K562 (cell line): ENCODE data around the gene ERCC6. TPM values are rescaled to one million over a fixed set of nuclear protein-coding genes. Genes with fewer than 3 reads are reported as not detected.

Source experiments
- CBFA2T2 ChIP-seq: fragments of 450-650 bp; conservative IDR thresholded peaks from 2 replicates; pipeline ENCODE4 v1.6.1; 2017; ENCODE audit warnings: mild to moderate bottlenecking
- EGR1 ChIP-seq: fragments of 450-650 bp; conservative IDR thresholded peaks from 2 replicates; pipeline ENCODE4 v1.6.1; 2017; ENCODE audit warnings: mild to moderate bottlenecking
- FOS ChIP-seq: IDR thresholded peaks from 3 replicates; pipeline ENCODE4 v1.6.1; 2011; ENCODE audit not compliant: insufficient read length; ENCODE audit errors: extremely low read depth
- GABPA ChIP-seq: fragments of 200-800 bp; sonication (Bioruptor generic); conservative IDR thresholded peaks from 2 replicates; pipeline ENCODE4 v1.6.1; 2016; ENCODE audit warnings: low read depth, missing genetic modification characterization, missing compliant biosample characterization
- HEY1 ChIP-seq: fragments of 250-450 bp; sonication (Bioruptor Pico); IDR thresholded peaks from 2 replicates; pipeline ENCODE4 v1.5.0; 2020; ENCODE audit warnings: mild to moderate bottlenecking, moderate library complexity, borderline replicate concordance
- HNRNPK ChIP-seq: fragments of 200-400 bp; formaldehyde crosslinking; IDR thresholded peaks from one replicate; pipeline ENCODE4 v1.6.1; 2018; ENCODE audit warnings: mild to moderate bottlenecking, low read depth, low read length; ENCODE audit not compliant: poor library complexity, severe bottlenecking
- KAT2B ChIP-seq: IDR thresholded peaks from one replicate; pipeline ENCODE4 v1.6.1; 2012; ENCODE audit warnings: low read depth, mild to moderate bottlenecking, control low read depth, inconsistent platforms, low read length, moderate library complexity
- MAFK ChIP-seq: IDR thresholded peaks from 2 replicates; pipeline ENCODE4 v1.6.1; 2011; ENCODE audit warnings: low read length, improper control_type of control experiment
- MLX ChIP-seq, 2 experiments: fragments of 450-650 bp in 1 of 2; sonication (generic) in 1 of 2; formaldehyde crosslinking; conservative IDR thresholded peaks; 2 replicates each; pipeline versions ENCODE4 v1.4.0 to v1.8.1; 2020 to 2022; ENCODE audit warnings: mild to moderate bottlenecking in 1 of 2, missing genetic modification reagents in 1 of 2
- POU5F1 ChIP-seq: fragments of 150-350 bp; IDR thresholded peaks from 2 replicates; pipeline ENCODE4 v1.6.1; 2014; ENCODE audit warnings: borderline replicate concordance, low read length, low read depth, mild to moderate bottlenecking; ENCODE audit not compliant: partially characterized antibody
- RHOXF2B ChIP-seq: fragments of 250-450 bp; sonication (Bioruptor Pico); conservative IDR thresholded peaks from 2 replicates; pipeline ENCODE4 v1.5.1; 2021
- TAF1 ChIP-seq: IDR thresholded peaks from 2 replicates; pipeline ENCODE4 v1.6.1; 2011; ENCODE audit warnings: mild to moderate bottlenecking, low read length, moderate library complexity; ENCODE audit not compliant: insufficient read depth, control insufficient read depth, severe bottlenecking; ENCODE audit errors: extremely low read depth
- ZBTB40 ChIP-seq, 2 experiments: fragments of 450-650 bp in 1 of 2; sonication (generic) in 1 of 2; formaldehyde crosslinking in 1 of 2; IDR thresholded peaks; 2 replicates each; pipeline versions ENCODE4 v1.7.1 to v1.9.0; 2016 to 2022; ENCODE audit warnings: inconsistent platforms in 1 of 2, mild to moderate bottlenecking in 1 of 2, missing genetic modification reagents in 1 of 2
- ZFP91 ChIP-seq: sonication (generic); formaldehyde crosslinking; IDR thresholded peaks from 2 replicates; pipeline ENCODE4 v1.8.0; 2022; ENCODE audit warnings: mild to moderate bottlenecking, missing genetic modification reagents
- ZNF143 ChIP-seq: sonication (generic); formaldehyde crosslinking; IDR thresholded peaks from 2 replicates; pipeline ENCODE4 v1.9.0; 2022; ENCODE audit warnings: mild to moderate bottlenecking, missing genetic modification reagents
- ZNF24 ChIP-seq: fragments of 450-650 bp; IDR thresholded peaks from 2 replicates; pipeline ENCODE4 v1.6.1; 2016
- ZNF57 ChIP-seq: fragments of 450-650 bp; formaldehyde crosslinking; IDR thresholded peaks from 2 replicates; pipeline ENCODE4 v1.4.0; 2020; ENCODE audit warnings: mild to moderate bottlenecking, moderate library complexity
- polyA plus RNA-seq, 8 experiments: library from polyadenylated mRNA; depleted of rRNA in 4 of 8; stranded (reverse) in 5 of 8; unstranded in 3 of 8; fragments of >200 nt; fragmentation: Nextera tagmentation in 2 of 8; fragmentation: Illumina TruSeq in 1 of 8; extraction: Ambion mirVana in 2 of 8; extraction: Trizol in 1 of 8; gene quantifications; 2 replicates each; pipeline versions ENCODE4 v1.2.1 to v1.2.3, GENCODE V29; 2011 to 2014; ENCODE audit warnings: inconsistent platforms in 1 of 8, missing spikeins in 1 of 8
- total RNA-seq, 7 experiments: library from RNA; depleted of rRNA in 6 of 7; stranded (reverse); fragments of >200 nt in 6 of 7; fragmentation: Illumina TruSeq in 2 of 7; extraction: Trizol in 2 of 7; gene quantifications; 2 replicates each; pipeline versions ENCODE4 v1.2.1 to v1.2.3, GENCODE V29; 2011 to 2021; ENCODE audit warnings: low replicate concordance in 1 of 7

The ERCC6 gene
- total and polyA plus RNA-seq, 9 of the 15 experiments (the other 6 are each of a cell fraction or from before 2014, with no cell fraction given): 7.8 to 17.7 (median 11.8) TPM

- TF ChIP-seq GABPA (tag): no peak
- no peak for TF ChIP-seq KAT2B
- TF ChIP-seq RHOXF2B (CRISPR knock-in tag): no peak
- no peak for TF ChIP-seq ZNF143 (CRISPR knock-in tag)
- TF ChIP-seq FOS: no peak
- TF ChIP-seq CBFA2T2: peak; percentile 63
- no peak for TF ChIP-seq POU5F1
- no peak for TF ChIP-seq ZNF57 (CRISPR knock-in tag)
- TF ChIP-seq HEY1 (CRISPR knock-in tag): no peak
- TF ChIP-seq HNRNPK: no peak
- no peak for TF ChIP-seq ZNF24
- TF ChIP-seq MAFK: no peak
- no peak for TF ChIP-seq MLX (CRISPR knock-in tag; conservative IDR thresholded peaks at IDR 0.05)
- no peak for TF ChIP-seq ZFP91 (CRISPR knock-in tag)
- no peak for TF ChIP-seq ZBTB40 (IDR thresholded peaks at IDR 0.05)
- no peak for TF ChIP-seq ZBTB40 (CRISPR knock-in tag; IDR thresholded peaks at IDR 0.05)
- no peak; the same call in 1 of the 2 replicates for TF ChIP-seq EGR1
- no peak for TF ChIP-seq TAF1
Measured at GRCh38 chr10:49542353-49542752, 3.4 kb upstream of the ERCC6 start (continued).
